Measurements from ENCODE around the gene SCGB3A2.
"Not testable (repeated sequence)": the region's sequence is repeated elsewhere in the genome, so short reads cannot be mapped to it uniquely, and the experiment has no call there.

SCGB3A2 gene

DNA sequence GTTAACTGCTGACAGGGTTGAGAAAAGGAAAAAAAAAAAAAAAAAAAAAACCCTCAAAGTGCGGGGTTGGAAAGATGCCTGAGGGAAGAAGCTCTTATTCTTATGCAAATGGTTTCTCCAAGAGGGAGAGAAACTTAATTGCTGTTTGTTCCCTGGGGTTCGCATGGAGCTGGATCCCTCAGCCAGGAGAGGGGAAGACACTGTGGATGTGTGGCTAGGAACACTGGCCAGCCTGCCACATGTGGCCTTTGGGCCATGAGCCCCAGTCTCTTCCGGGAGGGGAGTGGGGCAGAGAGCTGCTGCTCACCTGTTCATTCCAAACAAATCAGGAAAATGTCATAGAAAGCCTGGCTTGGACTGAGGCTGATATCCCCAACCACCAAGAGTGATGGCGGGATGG is 9.4 kb upstream of the SCGB3A2 start:
- no peak for DNase-seq

DNA sequence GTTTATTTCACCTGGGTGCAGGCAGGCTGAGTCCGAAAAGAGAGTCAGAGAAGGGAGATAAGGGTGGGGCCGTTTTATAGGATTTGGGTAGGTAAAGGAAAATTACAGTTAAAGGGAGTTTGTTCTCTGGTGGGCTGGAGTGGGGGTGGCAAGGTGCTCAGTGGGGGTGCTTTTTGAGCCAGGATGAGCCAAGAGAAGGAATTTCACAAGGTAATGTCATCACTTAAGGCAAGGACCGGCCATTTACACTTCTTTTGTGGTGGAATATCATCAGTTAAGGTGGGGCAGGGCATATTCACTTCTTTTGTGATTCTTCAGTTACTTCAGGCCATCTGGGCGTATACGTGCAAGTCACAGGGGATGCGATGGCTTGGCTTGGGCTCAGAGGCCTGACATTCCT is 8.6 kb upstream of the SCGB3A2 start:
- not testable (repeated sequence) for DNase-seq

DNA sequence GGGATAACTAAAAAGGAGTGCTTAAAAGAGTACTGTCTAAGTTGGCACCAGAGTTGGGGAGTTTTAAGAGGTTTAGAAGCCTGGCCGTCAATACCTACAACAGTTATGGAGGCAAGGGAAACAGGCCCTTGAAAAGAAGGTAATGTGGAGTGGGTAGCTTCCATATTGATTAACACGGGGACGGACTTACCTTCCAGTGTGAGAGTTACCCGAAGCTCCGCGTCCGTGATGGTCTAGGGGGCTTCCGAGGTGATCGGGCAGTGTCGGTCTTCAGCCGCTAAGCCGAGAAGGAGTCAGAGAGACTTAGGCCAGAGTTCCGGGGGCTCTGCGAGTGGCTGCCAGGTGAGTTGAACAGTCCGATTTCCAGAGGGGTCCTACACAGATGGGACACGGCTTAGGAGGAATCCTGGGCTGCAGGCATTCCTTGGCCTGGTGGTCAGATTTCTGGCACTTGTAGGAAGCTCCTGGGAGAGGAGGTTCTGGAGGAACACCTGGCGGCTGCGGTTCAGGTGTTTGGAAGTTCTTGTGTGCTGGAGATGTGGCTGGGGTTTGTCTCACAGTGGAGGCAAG is 6.4 kb upstream of the SCGB3A2 start:
- DNase-seq, result not testable (repeated sequence)

DNA sequence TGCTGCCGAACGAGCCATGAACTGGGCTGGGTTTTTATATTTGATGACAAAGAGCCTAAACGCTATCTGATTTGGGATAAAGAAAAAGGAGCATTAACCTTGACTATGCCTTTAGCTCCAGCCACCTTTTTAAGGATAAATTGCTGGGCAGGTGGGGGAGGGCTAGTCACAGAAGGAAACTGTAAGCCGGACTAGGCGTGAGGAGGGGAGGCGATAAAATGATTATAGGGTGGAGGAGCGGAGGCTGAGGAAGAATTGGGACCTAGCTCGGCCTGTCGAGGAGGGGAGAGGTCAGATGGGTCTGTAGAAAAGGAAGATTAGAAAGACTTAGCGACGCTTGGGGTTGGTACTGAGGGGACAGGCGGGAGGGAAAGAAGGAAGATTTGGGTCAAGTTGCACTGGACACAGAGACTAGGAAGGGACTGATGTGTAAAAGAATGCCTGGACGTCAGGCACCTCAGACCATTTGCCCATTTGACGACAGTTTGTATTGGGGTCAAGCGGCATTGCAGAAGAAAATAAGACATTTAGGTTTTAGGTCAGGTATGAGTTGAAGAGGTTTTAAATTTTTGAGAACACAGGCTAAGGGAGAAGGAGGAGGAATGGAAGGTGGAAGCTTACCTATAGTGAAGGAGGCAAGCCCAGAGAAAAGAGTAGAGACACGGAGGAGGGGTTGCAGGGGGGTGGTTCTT is 5.6 kb upstream of the SCGB3A2 start:
- DNase-seq, result not testable (repeated sequence)

- DNase-seq, result not testable (repeated sequence)
Measured at GRCh38 chr5:147874118-147874875, 4.2 kb upstream of the SCGB3A2 start.

GRCh38 chr5:147874910-147875367 is 3.6 kb upstream of the SCGB3A2 start:
- no peak for DNase-seq

- DNase-seq, result no peak
Measured at GRCh38 chr5:147876141-147876540, 2.4 kb upstream of the SCGB3A2 start.

- no peak for DNase-seq
Measured at GRCh38 chr5:147876626-147877025, 1.9 kb upstream of the SCGB3A2 start.

DNA sequence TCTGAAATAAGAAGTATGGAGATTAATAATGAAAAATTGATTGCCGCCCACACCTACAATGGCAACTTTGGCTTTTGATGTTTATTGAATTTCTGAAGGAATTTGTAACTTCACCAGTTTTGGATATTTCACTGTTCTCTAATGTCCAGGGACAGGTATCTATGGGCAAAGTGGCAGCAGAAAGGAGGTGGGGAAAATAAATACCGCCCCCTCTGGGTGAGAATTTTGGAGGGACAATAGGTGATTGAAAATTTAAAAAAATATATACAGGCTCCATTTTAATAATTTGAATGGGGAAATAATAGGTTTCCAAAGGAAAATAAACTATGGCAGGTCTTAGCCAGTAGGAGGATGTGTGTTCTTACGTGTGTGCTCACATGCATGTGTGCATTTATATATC is 1.3 kb downstream of the SCGB3A2 start:
- no peak for DNase-seq

DNA sequence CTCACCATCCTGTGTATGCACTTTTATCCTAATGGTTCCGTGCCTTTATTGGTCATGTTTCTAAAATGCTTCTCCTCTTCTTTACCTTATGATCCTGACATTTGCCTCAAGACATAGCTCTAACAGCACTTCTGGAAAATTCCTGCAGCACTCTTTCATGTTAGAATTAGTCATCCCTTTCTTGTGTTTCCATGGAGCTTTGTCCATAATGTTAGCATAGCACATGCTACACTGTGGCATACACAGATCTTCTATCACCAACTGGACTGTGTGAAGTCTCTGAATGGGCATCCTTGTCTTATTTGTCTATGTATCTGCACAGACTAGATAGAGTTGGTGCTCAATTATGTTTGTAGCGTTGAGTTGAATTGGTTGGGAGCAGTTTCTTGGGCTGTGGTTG is 2.0 kb downstream of the SCGB3A2 start:
- DNase-seq, result no peak

DNA sequence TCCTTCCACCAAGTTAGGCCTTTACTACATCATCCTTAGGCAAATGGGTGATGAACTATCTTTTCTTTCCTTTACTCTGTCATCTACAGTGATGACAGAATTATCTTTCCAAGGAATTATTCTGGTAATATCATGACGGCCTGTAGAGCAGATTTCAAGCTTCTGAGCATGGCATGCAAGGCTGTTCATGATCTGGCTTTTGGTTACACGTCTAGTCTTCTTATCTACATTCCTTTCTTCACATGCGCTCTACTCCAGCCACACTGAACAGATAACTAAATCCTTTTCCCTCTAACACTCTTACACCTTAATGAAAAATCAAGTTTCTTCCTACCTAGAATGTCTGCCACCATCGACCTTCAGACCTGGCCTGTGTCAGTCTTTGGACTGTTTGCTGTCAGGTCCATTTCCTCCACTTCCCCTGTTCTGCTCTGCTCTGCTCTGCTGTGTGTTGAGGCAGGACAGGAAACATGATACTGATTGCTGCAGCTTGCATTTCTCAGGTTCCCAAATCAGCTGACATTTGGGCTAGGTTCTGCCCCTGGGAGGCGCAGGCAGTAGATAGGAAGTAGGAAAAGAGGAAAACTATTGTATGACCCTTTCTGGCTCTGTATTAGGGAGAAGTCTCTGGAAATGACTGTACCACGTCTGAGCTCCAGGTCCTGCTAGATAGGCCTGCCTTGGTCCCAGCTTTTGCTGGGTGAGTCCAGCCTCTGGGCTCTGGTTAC is 4.2 kb downstream of the SCGB3A2 start:
- no peak for DNase-seq

DNA sequence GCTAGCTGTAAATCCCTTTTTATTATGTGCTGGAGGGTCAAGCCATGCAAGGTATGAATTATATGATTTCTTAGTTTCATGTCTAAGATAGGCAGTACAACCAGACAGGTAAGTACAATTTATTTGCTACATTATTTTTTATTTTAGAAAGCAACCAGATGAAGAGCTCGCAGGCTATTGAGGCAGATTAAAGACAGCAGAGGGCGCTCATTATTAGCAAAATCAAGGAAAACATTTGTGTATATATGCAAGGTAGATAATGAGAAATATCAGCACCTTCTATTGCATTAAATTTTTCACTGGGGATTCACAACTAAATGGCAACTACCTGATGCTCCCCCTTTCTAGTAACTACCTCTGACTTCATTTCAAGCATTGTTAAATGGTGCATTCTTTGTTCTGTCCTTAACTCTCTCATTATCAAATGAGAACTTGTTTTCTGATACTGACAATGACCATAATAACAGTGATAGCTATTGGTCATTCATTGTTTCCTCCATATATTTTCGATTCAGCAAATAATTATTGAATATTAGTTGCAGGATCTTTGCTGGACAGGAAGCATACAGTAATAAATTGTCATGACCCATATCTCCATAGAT is 8.6 kb downstream of the SCGB3A2 start:
- no peak for DNase-seq

GRCh38 chr5:147887930-147888329 is 9.4 kb downstream of the SCGB3A2 start:
- DNase-seq, result no peak

- DNase-seq, result no peak
Measured at GRCh38 chr5:147892696-147893296, 14.3 kb downstream of the SCGB3A2 start.

GRCh38 chr5:147893820-147894219 is 15.3 kb downstream of the SCGB3A2 start:
- no peak for DNase-seq

- no peak for DNase-seq
Measured at GRCh38 chr5:147895864-147896263, 17.4 kb downstream of the SCGB3A2 start.

GRCh38 chr5:147898875-147899401 is 20.4 kb downstream of the SCGB3A2 start:
- DNase-seq, result no peak

- no peak for DNase-seq
Measured at GRCh38 chr5:147901599-147902039, 23.1 kb downstream of the SCGB3A2 start.

- DNase-seq, result no peak
Measured at GRCh38 chr5:147902609-147903115, 24.2 kb downstream of the SCGB3A2 start.

- no peak for DNase-seq
Measured at GRCh38 chr5:147904110-147904509, 25.6 kb downstream of the SCGB3A2 start.

- DNase-seq, result no peak
Measured at GRCh38 chr5:147906326-147907095, 28.0 kb downstream of the SCGB3A2 start, which contains the start of gene C5orf46. C5orf46 (minus strand) TSS chr5:147906538; CDS start chr5:147906501, 37 bp downstream.

All from NCI-H2107 (cell line).